Stomach (tissue), 4 donors: Measurements from ENCODE around the gene CSNK2A3.

Experiments used
- CTCF ChIP-seq, 7 experiments: fragments of 450-650 bp in 4 of 7; fragments of 200-600 bp in 3 of 7; sonication (generic) in 3 of 7; IDR thresholded peaks; one replicate each; pipeline ENCODE4 v1.5.1; 2016 to 2019; ENCODE audit warnings: antibody characterized with exemption in 7 of 7, control low read depth in 2 of 7, mild to moderate bottlenecking in 1 of 7
- EP300 ChIP-seq: sonication (generic); formaldehyde crosslinking; IDR thresholded peaks from one replicate; pipeline ENCODE4 v1.6.1; 2017; ENCODE audit warnings: antibody characterized with exemption
- POLR2AphosphoS5 ChIP-seq, 3 donors: sonication (generic); formaldehyde crosslinking; IDR thresholded peaks; one replicate each; pipeline ENCODE4 v1.6.1; 2016; ENCODE audit warnings: antibody characterized with exemption in 3 of 3

- TF ChIP-seq EP300: no peak
- TF ChIP-seq CTCF (IDR thresholded peaks at IDR 0.05): no peak
- TF ChIP-seq POLR2AphosphoS5 (IDR thresholded peaks at IDR 0.05): no peak
These were observed 18.4 kb downstream of the CSNK2A3 start for GRCh38 chr11:11334607-11335006.
